Osteoblast (primary cell): ENCODE measurements around the gene FARP1. TPM values are rescaled to one million over a fixed set of nuclear protein-coding genes. Genes with fewer than 3 reads are reported as not detected.

ENCODE experiments used
- DNase-seq: peaks from one replicate; pipeline ENCODE4 v3.0.0; 2011; ENCODE audit warnings: low spot score, mixed read lengths; ENCODE audit not compliant: insufficient read length; ENCODE audit errors: missing footprints
- H2AFZ ChIP-seq: 2 replicates; pipeline ENCODE4 v1.6.0; 2011; ENCODE audit warnings: mild to moderate bottlenecking, low read length
- H3K27ac ChIP-seq: 2 replicates; pipeline ENCODE4 v1.5.1; 2011; ENCODE audit warnings: mild to moderate bottlenecking, low read depth, low read length, moderate library complexity
- H3K27me3 ChIP-seq: 2 replicates; pipeline ENCODE4 v1.6.0; 2012; ENCODE audit warnings: mild to moderate bottlenecking, control low read depth, inconsistent platforms, low read length, moderate library complexity; ENCODE audit not compliant: insufficient read depth
- H3K36me3 ChIP-seq: 2 replicates; pipeline ENCODE4 v1.5.1; 2011; ENCODE audit warnings: mild to moderate bottlenecking, low read length, control low read depth, moderate library complexity; ENCODE audit not compliant: insufficient read depth
- H3K4me1 ChIP-seq: 2 replicates; pipeline ENCODE4 v1.5.1; 2011; ENCODE audit warnings: mild to moderate bottlenecking, low read length, control low read depth, moderate library complexity; ENCODE audit not compliant: insufficient read depth
- H3K4me2 ChIP-seq: 2 replicates; pipeline ENCODE4 v1.6.0; 2011; ENCODE audit warnings: mild to moderate bottlenecking, low read length; ENCODE audit not compliant: insufficient read depth
- H3K4me3 ChIP-seq: fragments of 200-600 bp; sonication (generic); 3 replicates; pipeline ENCODE4 v1.5.1; 2012; ENCODE audit warnings: mild to moderate bottlenecking, low read length, inconsistent platforms; ENCODE audit not compliant: insufficient read depth
- H3K79me2 ChIP-seq: 2 replicates; pipeline ENCODE4 v1.6.0; 2012; ENCODE audit warnings: mild to moderate bottlenecking, low read length, control low read depth, inconsistent platforms; ENCODE audit not compliant: insufficient read depth
- H3K9me3 ChIP-seq: 2 replicates; pipeline ENCODE4 v1.5.1; 2011; ENCODE audit warnings: low read depth, low read length, control low read depth
- H4K20me1 ChIP-seq: 2 replicates; pipeline ENCODE4 v1.6.0; 2012; ENCODE audit warnings: mild to moderate bottlenecking, low read length, control low read depth; ENCODE audit not compliant: insufficient read depth
- total RNA-seq: library from RNA; depleted of rRNA; stranded (reverse); fragments of >200 nt; gene quantifications from 2 replicates; pipeline ENCODE4 v1.2.3, GENCODE V29; 2012
- TF ChIP-seq, protein P1 (sequence below): IDR thresholded peaks from 2 replicates; pipeline ENCODE4 v1.5.1; 2011; ENCODE audit warnings: mild to moderate bottlenecking, low read depth, low read length, moderate library complexity; ENCODE audit errors: extremely low read depth

Gene FARP1
- total RNA-seq, 1 donor = 36.2 TPM

DNA sequence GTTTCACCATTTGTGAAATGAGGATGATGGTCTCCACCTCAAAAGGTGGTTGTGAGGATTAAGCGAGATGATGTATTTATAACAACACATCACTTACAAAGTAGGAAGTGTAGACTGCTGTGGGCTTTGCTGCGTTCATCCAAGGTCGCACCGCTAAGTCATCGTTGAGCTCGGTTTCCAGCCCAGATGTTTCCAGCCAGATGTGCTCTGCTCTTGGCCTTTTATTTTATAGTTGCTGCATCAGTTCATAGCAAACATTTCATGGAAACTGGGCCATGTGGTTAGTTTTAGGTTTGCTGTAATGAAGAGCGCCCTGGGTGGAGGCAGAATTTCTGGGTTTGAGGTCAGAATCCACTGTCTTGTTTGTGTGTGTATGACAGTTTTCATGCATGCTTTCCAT, 110.6 kb downstream of the FARP1 start:
- TF ChIP-seq, protein P1, sequence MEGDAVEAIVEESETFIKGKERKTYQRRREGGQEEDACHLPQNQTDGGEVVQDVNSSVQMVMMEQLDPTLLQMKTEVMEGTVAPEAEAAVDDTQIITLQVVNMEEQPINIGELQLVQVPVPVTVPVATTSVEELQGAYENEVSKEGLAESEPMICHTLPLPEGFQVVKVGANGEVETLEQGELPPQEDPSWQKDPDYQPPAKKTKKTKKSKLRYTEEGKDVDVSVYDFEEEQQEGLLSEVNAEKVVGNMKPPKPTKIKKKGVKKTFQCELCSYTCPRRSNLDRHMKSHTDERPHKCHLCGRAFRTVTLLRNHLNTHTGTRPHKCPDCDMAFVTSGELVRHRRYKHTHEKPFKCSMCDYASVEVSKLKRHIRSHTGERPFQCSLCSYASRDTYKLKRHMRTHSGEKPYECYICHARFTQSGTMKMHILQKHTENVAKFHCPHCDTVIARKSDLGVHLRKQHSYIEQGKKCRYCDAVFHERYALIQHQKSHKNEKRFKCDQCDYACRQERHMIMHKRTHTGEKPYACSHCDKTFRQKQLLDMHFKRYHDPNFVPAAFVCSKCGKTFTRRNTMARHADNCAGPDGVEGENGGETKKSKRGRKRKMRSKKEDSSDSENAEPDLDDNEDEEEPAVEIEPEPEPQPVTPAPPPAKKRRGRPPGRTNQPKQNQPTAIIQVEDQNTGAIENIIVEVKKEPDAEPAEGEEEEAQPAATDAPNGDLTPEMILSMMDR = no peak
- no peaks in the 10 kb centered on the region for H3K36me3 ChIP-seq
- H3K4me2 ChIP-seq = peak overlapping the region; percentile 74
- no peaks in the 10 kb centered on the region for H3K27me3 ChIP-seq
- H2AFZ ChIP-seq = no peak overlapping the region
- peak overlapping the region; percentile 29 for H3K4me3 ChIP-seq
- H4K20me1 ChIP-seq = peaks cover 9% of the 10 kb centered on the region
- H3K79me2 ChIP-seq = peaks cover 56% of the 10 kb centered on the region
- no peak for DNase-seq
- no peaks in the 10 kb centered on the region for H3K9me3 ChIP-seq
- H3K4me1 ChIP-seq = peaks cover 38% of the 10 kb centered on the region
- H3K27ac ChIP-seq = peak overlapping the region; percentile 95

DNA sequence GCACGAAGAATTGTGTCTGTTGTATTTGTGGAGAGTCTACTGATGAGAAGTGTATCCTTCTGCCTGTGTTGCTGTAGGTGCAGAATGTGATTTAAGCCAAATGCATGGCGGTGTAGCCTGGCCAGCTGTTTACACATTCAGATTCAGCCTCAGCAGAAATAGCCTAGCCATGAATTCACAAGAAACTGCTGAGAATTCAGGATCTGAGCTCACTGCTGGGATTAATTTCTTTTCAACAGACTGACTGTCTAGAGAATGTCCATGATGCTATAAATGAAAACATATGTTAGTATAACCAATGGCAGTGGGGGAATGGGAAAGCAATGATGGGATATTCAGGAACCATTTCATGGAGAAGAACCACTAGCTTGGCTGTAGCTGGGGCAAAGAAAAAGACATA, 111.6 kb downstream of the FARP1 start:
- H3K4me3 ChIP-seq = no peak overlapping the region
- H2AFZ ChIP-seq = no peak overlapping the region
- H3K4me2 ChIP-seq = no peak overlapping the region
- peaks cover 11% of the 10 kb centered on the region for H4K20me1 ChIP-seq
- DNase-seq = no peak
- no peaks in the 10 kb centered on the region for H3K27me3 ChIP-seq
- peaks cover 55% of the 10 kb centered on the region for H3K79me2 ChIP-seq
- no peaks in the 10 kb centered on the region for H3K36me3 ChIP-seq
- TF ChIP-seq, protein P1 = no peak
- H3K4me1 ChIP-seq = peaks cover 38% of the 10 kb centered on the region
- H3K9me3 ChIP-seq = no peaks in the 10 kb centered on the region
- H3K27ac ChIP-seq = peak overlapping the region; percentile 95

DNA sequence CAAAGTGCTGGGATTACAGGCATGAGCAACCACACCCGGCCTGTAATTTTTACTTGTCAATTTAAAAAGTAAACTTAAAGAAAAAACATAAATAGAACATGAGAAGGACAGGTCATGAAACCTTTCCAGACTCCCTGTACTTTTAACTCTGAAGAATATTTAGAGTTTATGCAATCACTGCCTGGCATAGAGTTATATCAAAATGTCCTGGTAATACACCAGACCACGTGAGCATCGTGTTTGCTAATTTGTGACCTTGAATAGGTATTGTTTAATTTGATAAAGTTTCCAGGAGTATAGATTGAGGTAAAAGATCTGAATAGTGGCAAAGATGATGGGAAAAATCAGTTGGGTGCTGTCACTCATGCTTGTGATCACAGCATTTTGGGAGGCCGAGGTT, 115.3 kb downstream of the FARP1 start:
- Histone ChIP-seq H3K4me1 (peaks cover 32% of the 10 kb centered on the region), H4K20me1 (peaks cover 20% of the 10 kb centered on the region), H3K27me3 (no peaks in the 10 kb centered on the region)

GRCh38 chr13:98260357-98261164, 117.7 kb downstream of the FARP1 start:
- Histone ChIP-seq H3K27ac (no peak overlapping the region), H3K4me1 (peaks cover 15% of the 10 kb centered on the region), H3K4me3 (no peak overlapping the region), H3K4me2 (no peak overlapping the region), H2AFZ (no peak overlapping the region), H3K9me3 (no peaks in the 10 kb centered on the region), H4K20me1 (peaks cover 16% of the 10 kb centered on the region), H3K27me3 (no peaks in the 10 kb centered on the region), H3K36me3 (no peaks in the 10 kb centered on the region), H3K79me2 (peaks cover 61% of the 10 kb centered on the region)
- TF ChIP-seq, protein P1 = no peak
- no peak for DNase-seq

More for the DNA sequence above, 115.3 kb downstream of the FARP1 start:
- no peaks in the 10 kb centered on the region for H3K9me3 ChIP-seq
- no peak overlapping the region for H2AFZ ChIP-seq
- no peak overlapping the region for H3K4me2 ChIP-seq
- H3K36me3 ChIP-seq = no peaks in the 10 kb centered on the region
- no peak overlapping the region for H3K4me3 ChIP-seq
- DNase-seq = no peak
- TF ChIP-seq, protein P1 = no peak
- H3K27ac ChIP-seq = no peak overlapping the region
- H3K79me2 ChIP-seq = peaks cover 67% of the 10 kb centered on the region
